ENCODE data around the gene EVI5L. TPM values are rescaled to one million over a fixed set of nuclear protein-coding genes. Genes with fewer than 3 reads are reported as not detected.

Gene EVI5L
- total RNA-seq, 6 experiments from 2014 or later = 3.7 to 6.3 (median 4.9) TPM

DNA sequence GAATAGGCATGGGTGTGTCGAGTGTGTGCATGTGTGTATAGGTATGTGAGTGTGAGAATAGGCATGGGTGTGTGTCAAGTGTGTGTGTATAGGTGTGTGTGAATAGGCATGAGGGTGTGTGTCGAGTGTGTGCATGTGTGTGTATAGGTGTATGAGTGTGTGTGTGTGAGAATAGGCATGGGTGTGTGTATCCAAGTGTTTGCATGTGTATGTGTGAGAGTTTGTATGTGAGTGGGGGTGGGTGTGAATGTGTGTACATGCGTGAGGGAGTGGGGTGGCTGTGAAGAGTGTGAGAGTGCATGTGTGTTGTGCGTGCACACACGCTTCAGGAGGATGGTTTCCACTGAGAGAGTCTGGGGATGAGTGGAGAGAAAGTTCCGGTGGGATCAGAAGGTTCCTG, 13.5 kb downstream of the EVI5L start:
- Histone ChIP-seq H3K27me3 (no peaks in the 10 kb centered on the region), H3K9me3 (no peaks in the 10 kb centered on the region), H3K27ac (no peak overlapping the region), H3K4me1 (no peaks in the 10 kb centered on the region), H3K4me3 (no peak overlapping the region), H3K36me3 (no peaks in the 10 kb centered on the region)
- 87% methylated on average over 6 of the region's 6 CpGs for WGBS (ENCODE audit: insufficient coverage, low coverage, low lambda C conversion rate, missing lambda C conversion rate)
- TF ChIP-seq, protein P1, sequence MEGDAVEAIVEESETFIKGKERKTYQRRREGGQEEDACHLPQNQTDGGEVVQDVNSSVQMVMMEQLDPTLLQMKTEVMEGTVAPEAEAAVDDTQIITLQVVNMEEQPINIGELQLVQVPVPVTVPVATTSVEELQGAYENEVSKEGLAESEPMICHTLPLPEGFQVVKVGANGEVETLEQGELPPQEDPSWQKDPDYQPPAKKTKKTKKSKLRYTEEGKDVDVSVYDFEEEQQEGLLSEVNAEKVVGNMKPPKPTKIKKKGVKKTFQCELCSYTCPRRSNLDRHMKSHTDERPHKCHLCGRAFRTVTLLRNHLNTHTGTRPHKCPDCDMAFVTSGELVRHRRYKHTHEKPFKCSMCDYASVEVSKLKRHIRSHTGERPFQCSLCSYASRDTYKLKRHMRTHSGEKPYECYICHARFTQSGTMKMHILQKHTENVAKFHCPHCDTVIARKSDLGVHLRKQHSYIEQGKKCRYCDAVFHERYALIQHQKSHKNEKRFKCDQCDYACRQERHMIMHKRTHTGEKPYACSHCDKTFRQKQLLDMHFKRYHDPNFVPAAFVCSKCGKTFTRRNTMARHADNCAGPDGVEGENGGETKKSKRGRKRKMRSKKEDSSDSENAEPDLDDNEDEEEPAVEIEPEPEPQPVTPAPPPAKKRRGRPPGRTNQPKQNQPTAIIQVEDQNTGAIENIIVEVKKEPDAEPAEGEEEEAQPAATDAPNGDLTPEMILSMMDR (IDR thresholded peaks at IDR 0.05) = no peak
- intact Hi-C loops (cut with DNase I) = no loop called here
- ATAC-seq = no peak
- DNase-seq = no peak

DNA sequence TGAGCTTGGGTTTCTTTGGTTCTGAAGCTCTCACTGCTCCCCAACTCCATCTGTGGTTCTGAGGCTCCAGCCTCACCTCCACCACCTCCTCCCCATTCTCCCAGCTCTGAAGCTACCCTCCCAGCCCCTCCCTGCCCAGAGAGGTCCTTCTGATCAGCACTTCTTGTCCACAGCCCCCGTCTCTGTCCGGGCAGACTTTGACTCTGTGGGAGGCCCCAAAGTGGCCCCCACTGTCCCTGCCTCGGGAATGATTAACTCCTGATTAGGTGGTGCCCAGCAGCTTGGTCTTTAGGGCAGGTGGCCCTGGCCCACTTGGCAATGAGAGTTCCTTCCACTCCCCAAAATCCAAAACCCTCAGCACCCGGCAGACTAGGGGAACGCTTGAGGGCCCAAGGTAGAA, 14.4 kb downstream of the EVI5L start:
- H3K36me3 ChIP-seq = no peaks in the 10 kb centered on the region
- TF ChIP-seq, protein P1 (IDR thresholded peaks at IDR 0.05) = no peak
- TF ChIP-seq POLR2A (IDR thresholded peaks at IDR 0.05) = no peak
- intact Hi-C loops (cut with DNase I) = no loop called here
- no peak for DNase-seq
- no CpG with 5 or more reads among the region's 5 CpGs for WGBS (ENCODE audit: insufficient coverage, low coverage, low lambda C conversion rate, missing lambda C conversion rate)
- no peak overlapping the region for H3K4me3 ChIP-seq
- H3K27me3 ChIP-seq = no peaks in the 10 kb centered on the region
- ATAC-seq = no peak
- no peak overlapping the region for H3K27ac ChIP-seq
- no peaks in the 10 kb centered on the region for H3K4me1 ChIP-seq
- H3K9me3 ChIP-seq = no peaks in the 10 kb centered on the region

DNA sequence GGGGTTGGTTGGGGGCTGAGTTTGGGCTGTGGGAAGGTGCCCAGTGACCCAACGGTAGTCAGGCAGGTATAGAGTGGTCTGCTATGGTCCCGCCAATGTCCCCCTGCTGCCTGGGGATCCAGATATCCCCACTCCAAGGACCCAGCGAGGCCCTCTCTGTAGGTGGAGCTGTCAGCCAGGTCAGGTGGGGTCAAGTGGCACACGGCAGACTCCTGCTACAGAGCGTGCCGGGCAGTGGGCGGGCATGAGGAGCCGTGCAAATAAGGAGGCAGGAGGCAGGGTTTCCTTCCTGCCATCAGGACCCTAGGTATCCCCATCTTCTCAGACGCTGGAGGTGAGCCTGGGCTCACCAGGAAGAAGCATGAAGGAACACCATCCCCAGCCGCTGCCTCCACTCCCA, 14.9 kb downstream of the EVI5L start:
- TF ChIP-seq, protein P1 (IDR thresholded peaks at IDR 0.05) = no peak
- no peak for TF ChIP-seq POLR2A (IDR thresholded peaks at IDR 0.05)
- ATAC-seq (no peak), DNase-seq (no peak)
- Histone ChIP-seq H3K27ac (no peak overlapping the region), H3K4me3 (no peak overlapping the region), H3K27me3 (no peaks in the 10 kb centered on the region), H3K4me1 (no peaks in the 10 kb centered on the region), H3K36me3 (no peaks in the 10 kb centered on the region), H3K9me3 (no peaks in the 10 kb centered on the region)
- intact Hi-C loops (cut with DNase I) = loop anchor here in 1 of 2 donors (5.0 kb wide), 1 partner anchor 62 kb away; no protein-coding TSS in a partner anchor
- whole genome bisulfite sequencing (ENCODE audit: insufficient coverage, low coverage, low lambda C conversion rate, missing lambda C conversion rate) = 70% methylated on average over 4 of the region's 10 CpGs

DNA sequence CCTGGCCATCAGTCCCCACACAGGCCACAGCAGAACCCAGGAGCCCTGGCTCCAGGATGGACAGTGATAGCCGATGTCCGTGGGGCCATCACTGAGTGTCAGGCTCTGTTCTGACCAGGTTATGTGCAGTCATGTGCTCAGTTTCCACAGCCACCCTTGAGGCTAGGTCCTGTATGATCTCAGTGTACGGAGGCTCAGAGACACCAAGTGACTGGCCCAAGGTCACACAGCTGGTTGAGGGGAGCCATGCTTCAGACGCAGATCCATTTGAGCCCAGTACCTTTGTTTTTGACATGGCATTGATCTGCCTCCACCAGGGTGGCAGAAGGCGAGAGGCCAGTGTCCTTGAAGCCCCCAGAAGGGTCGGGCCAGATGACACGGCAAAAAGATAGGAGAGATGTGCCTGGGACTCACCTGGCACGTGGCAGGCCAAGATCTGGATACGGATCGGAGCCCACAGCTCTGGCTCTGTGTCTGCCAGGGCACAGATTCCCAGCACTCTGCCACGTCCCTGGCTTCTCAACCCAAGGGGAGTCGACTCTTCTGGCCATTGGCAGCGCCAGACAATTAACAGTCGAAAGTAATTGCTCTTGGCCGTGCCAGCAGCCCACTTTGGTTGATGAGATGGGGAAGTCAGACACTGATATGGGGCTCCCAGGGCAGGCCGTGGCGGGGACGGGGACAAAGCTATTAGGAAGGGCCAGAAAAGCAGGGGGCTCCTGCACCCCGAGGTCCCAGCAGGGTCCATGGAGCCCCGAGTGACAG, 15.6 kb downstream of the EVI5L start:
- WGBS (ENCODE audit: insufficient coverage, low coverage, low lambda C conversion rate, missing lambda C conversion rate) = 94% methylated on average over 9 of the region's 20 CpGs
- TF ChIP-seq POLR2A (IDR thresholded peaks at IDR 0.05) = no peak
- TF ChIP-seq, protein P1 (IDR thresholded peaks at IDR 0.05) = no peak

More for the DNA sequence above, 15.6 kb downstream of the EVI5L start:
- no peak for DNase-seq
- Histone ChIP-seq H3K36me3 (no peaks in the 10 kb centered on the region), H3K9me3 (no peaks in the 10 kb centered on the region), H3K27ac (no peak overlapping the region), H3K4me1 (no peaks in the 10 kb centered on the region), H3K4me3 (no peak overlapping the region), H3K27me3 (no peaks in the 10 kb centered on the region)
- ATAC-seq = no peak
- intact Hi-C loops (cut with DNase I) = loop anchor here in 1 of 2 donors (5.0 kb wide), 1 partner anchor 62 kb away; no protein-coding TSS in a partner anchor
